ENCODE data around the gene NGF.

Gene NGF

GRCh38 chr1:115283249-115283648, 54.8 kb downstream of the NGF start:
- DNase-seq (ENCODE audit: low read depth in 2 of 2), result no peak

GRCh38 chr1:115282807-115283208, 55.2 kb downstream of the NGF start:
- DNase-seq (ENCODE audit: low read depth in 2 of 2), result no peak

GRCh38 chr1:115281143-115281542, 56.9 kb downstream of the NGF start:
- DNase-seq (ENCODE audit: low read depth in 2 of 2), result no peak

GRCh38 chr1:115280064-115280463, 58.0 kb downstream of the NGF start:
- no peak for DNase-seq (ENCODE audit: low read depth in 2 of 2)

- no peak for DNase-seq (ENCODE audit: low read depth in 2 of 2)
Measured at GRCh38 chr1:115278211-115278610, 59.8 kb downstream of the NGF start.

GRCh38 chr1:115277276-115277675, 60.8 kb downstream of the NGF start:
- no peak for DNase-seq (ENCODE audit: low read depth in 2 of 2)

GRCh38 chr1:115275216-115275615, 62.8 kb downstream of the NGF start:
- DNase-seq (ENCODE audit: low read depth in 2 of 2), result no peak

GRCh38 chr1:115274467-115274866, 63.6 kb downstream of the NGF start:
- DNase-seq (ENCODE audit: low read depth in 2 of 2), result no peak

- no peak for DNase-seq (ENCODE audit: low read depth in 2 of 2)
Measured at GRCh38 chr1:115266729-115267421, 71.2 kb downstream of the NGF start.

- no peak for DNase-seq (ENCODE audit: low read depth in 2 of 2)
Measured at GRCh38 chr1:115265099-115265498, 73.0 kb downstream of the NGF start.

GRCh38 chr1:115262886-115263285, 75.2 kb downstream of the NGF start:
- DNase-seq (ENCODE audit: low read depth in 2 of 2), result no peak

GRCh38 chr1:115261496-115261895, 76.6 kb downstream of the NGF start:
- no peak for DNase-seq (ENCODE audit: low read depth in 2 of 2)

GRCh38 chr1:115258302-115258866, 79.7 kb downstream of the NGF start:
- no peak for DNase-seq (ENCODE audit: low read depth in 2 of 2)

- DNase-seq (ENCODE audit: low read depth in 2 of 2), result no peak
Measured at GRCh38 chr1:115257591-115257990, 80.5 kb downstream of the NGF start.

- no peak for DNase-seq (ENCODE audit: low read depth in 2 of 2)
Measured at GRCh38 chr1:115255154-115255553, 82.9 kb downstream of the NGF start.

GRCh38 chr1:115252585-115252984, 85.5 kb downstream of the NGF start:
- no peak for DNase-seq (ENCODE audit: low read depth in 2 of 2)

- DNase-seq (ENCODE audit: low read depth in 2 of 2), result no peak
Measured at GRCh38 chr1:115251856-115252255, 86.2 kb downstream of the NGF start.

- no peak for DNase-seq (ENCODE audit: low read depth in 2 of 2)
Measured at GRCh38 chr1:115251340-115251748, 86.7 kb downstream of the NGF start.

- DNase-seq (ENCODE audit: low read depth in 2 of 2), result no peak
Measured at GRCh38 chr1:115246526-115246925, 91.5 kb downstream of the NGF start.

- no peak for DNase-seq (ENCODE audit: low read depth in 2 of 2)
Measured at GRCh38 chr1:115245227-115245626, 92.8 kb downstream of the NGF start.

- no peak for DNase-seq (ENCODE audit: low read depth in 2 of 2)
Measured at GRCh38 chr1:115242543-115242942, 95.5 kb downstream of the NGF start.

- DNase-seq (ENCODE audit: low read depth in 2 of 2), result no peak
Measured at GRCh38 chr1:115241309-115241708, 96.7 kb downstream of the NGF start.

- no peak for DNase-seq (ENCODE audit: low read depth in 2 of 2)
Measured at GRCh38 chr1:115240297-115240696, 97.8 kb downstream of the NGF start.

- no peak for DNase-seq (ENCODE audit: low read depth in 2 of 2)
Measured at GRCh38 chr1:115239426-115239825, 98.6 kb downstream of the NGF start.
